ENCODE data around the gene C16orf87.
"Not testable (repeated sequence)": the region's sequence is repeated elsewhere in the genome, so short reads cannot be mapped to it uniquely, and the experiment has no call there.

Gene C16orf87

GRCh38 chr16:46830902-46831647 is at the start of gene C16orf87:
TSS of gene C16orf87 (minus strand) at chr16:46831180. CDS start at chr16:46831149, 31 bp downstream.
- DNase-seq (ENCODE audit: low read depth in 2 of 2), result peak; percentile 81 to 85

- no peak for DNase-seq (ENCODE audit: low read depth in 2 of 2)
These were observed 44.3 kb upstream of the C16orf87 start for GRCh38 chr16:46875243-46875642.

GRCh38 chr16:46873201-46873600 is 42.2 kb upstream of the C16orf87 start:
- no peak for DNase-seq (ENCODE audit: low read depth in 2 of 2)

GRCh38 chr16:46871597-46871996 is 40.6 kb upstream of the C16orf87 start:
- no peak for DNase-seq (ENCODE audit: low read depth in 2 of 2)

GRCh38 chr16:46868891-46869290 is 37.9 kb upstream of the C16orf87 start:
- not testable (repeated sequence) for DNase-seq (ENCODE audit: low read depth in 2 of 2)

- DNase-seq (ENCODE audit: low read depth in 2 of 2), result not testable (repeated sequence)
These were observed 36.5 kb upstream of the C16orf87 start for GRCh38 chr16:46867486-46867885.

GRCh38 chr16:46866286-46866685 is 35.3 kb upstream of the C16orf87 start:
- no peak for DNase-seq (ENCODE audit: low read depth in 2 of 2)

GRCh38 chr16:46862555-46863447 is 31.8 kb upstream of the C16orf87 start:
- no peak for DNase-seq (ENCODE audit: low read depth in 2 of 2)

- DNase-seq (ENCODE audit: low read depth in 2 of 2), result no peak
These were observed 28.8 kb upstream of the C16orf87 start for GRCh38 chr16:46859719-46860152.

- no peak for DNase-seq (ENCODE audit: low read depth in 2 of 2)
These were observed 27.2 kb upstream of the C16orf87 start for GRCh38 chr16:46858151-46858550.

- no peak for DNase-seq (ENCODE audit: low read depth in 2 of 2)
These were observed 26.5 kb upstream of the C16orf87 start for GRCh38 chr16:46857368-46857945.

- no peak for DNase-seq (ENCODE audit: low read depth in 2 of 2)
These were observed 24.4 kb upstream of the C16orf87 start for GRCh38 chr16:46855389-46855788.

- DNase-seq (ENCODE audit: low read depth in 2 of 2), result no peak
These were observed 23.9 kb upstream of the C16orf87 start for GRCh38 chr16:46854846-46855245.

GRCh38 chr16:46853713-46854443 is 22.9 kb upstream of the C16orf87 start:
- DNase-seq (ENCODE audit: low read depth in 2 of 2), result peak in 1 of 2 donors; percentile 18

GRCh38 chr16:46852130-46852529 is 21.1 kb upstream of the C16orf87 start:
- DNase-seq (ENCODE audit: low read depth in 2 of 2), result no peak

GRCh38 chr16:46850619-46851555 is 19.9 kb upstream of the C16orf87 start:
- DNase-seq (ENCODE audit: low read depth in 2 of 2), result no peak

GRCh38 chr16:46848768-46849764 is 18.1 kb upstream of the C16orf87 start:
- DNase-seq (ENCODE audit: low read depth in 2 of 2), result no peak

- no peak for DNase-seq (ENCODE audit: low read depth in 2 of 2)
These were observed 15.0 kb upstream of the C16orf87 start for GRCh38 chr16:46845952-46846351.

GRCh38 chr16:46844771-46845170 is 13.8 kb upstream of the C16orf87 start:
- DNase-seq (ENCODE audit: low read depth in 2 of 2), result no peak
